Bronchial epithelial cell (primary cell): ENCODE results near the gene RPEL1. TPM values are rescaled to one million over a fixed set of nuclear protein-coding genes. Genes with fewer than 3 reads are reported as not detected.
A peak's percentile ranks its signal among the peaks of the same experiment; 100 is the strongest.
"Not testable (repeated sequence)": the region's sequence is repeated elsewhere in the genome, so short reads cannot be mapped to it uniquely, and the experiment has no call there.

Source experiments
- DNase-seq: peaks from one replicate; pipeline ENCODE4 v3.0.0-alpha.2; 2010; ENCODE audit warnings: low read depth
- FAIRE-seq: peaks from 2 replicates; lab custom pipeline; 2011; peaks lifted over from hg19 to GRCh38; lab: Jason Lieb, UNC
- H3K27me3 ChIP-seq: 2 replicates; pipeline ENCODE4 v1.5.1; 2011; ENCODE audit warnings: low read length; ENCODE audit not compliant: control insufficient read depth, insufficient read depth
- H3K36me3 ChIP-seq: 2 replicates; pipeline ENCODE4 v1.5.1; 2011; ENCODE audit warnings: low read length; ENCODE audit not compliant: control insufficient read depth, insufficient read depth
- H3K4me3 ChIP-seq: 2 replicates; pipeline ENCODE4 v1.5.1; 2011; ENCODE audit warnings: mild to moderate bottlenecking, low read depth, low read length, control low read depth
- total RNA-seq: library from RNA; depleted of rRNA; stranded (reverse); fragments of >200 nt; gene quantifications from 2 replicates; pipeline ENCODE4 v1.2.1, GENCODE V29; 2014
- TF ChIP-seq, protein P1 (sequence below): IDR thresholded peaks from 2 replicates; pipeline ENCODE4 v1.5.1; 2011; ENCODE audit warnings: mild to moderate bottlenecking, moderate library complexity, low read length, control low read depth, inconsistent platforms; ENCODE audit not compliant: insufficient read depth, severe bottlenecking

RPEL1 gene
- total RNA-seq, 1 donor from 2014 or later: under 0.01 TPM

DNA sequence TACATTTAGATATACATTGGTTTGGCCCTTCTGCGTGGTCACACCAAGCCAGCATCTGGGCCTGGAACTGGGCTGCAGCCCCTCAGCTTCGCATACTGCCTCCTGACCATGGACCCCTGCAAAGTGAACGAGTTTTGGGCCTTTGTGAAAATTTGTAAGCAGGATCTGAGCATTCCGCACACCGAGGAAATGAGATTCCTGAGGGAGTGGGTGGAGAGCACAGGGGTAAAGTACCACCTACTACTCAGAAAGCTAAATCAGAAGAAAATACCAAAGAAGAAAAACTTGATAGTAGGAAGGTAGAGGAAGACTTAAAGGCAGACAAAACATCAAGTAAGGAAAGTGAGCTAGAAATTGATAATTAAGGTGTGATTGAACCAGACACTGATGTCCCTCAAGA is 30.1 kb upstream of the RPEL1 start:
- TF ChIP-seq, protein P1, sequence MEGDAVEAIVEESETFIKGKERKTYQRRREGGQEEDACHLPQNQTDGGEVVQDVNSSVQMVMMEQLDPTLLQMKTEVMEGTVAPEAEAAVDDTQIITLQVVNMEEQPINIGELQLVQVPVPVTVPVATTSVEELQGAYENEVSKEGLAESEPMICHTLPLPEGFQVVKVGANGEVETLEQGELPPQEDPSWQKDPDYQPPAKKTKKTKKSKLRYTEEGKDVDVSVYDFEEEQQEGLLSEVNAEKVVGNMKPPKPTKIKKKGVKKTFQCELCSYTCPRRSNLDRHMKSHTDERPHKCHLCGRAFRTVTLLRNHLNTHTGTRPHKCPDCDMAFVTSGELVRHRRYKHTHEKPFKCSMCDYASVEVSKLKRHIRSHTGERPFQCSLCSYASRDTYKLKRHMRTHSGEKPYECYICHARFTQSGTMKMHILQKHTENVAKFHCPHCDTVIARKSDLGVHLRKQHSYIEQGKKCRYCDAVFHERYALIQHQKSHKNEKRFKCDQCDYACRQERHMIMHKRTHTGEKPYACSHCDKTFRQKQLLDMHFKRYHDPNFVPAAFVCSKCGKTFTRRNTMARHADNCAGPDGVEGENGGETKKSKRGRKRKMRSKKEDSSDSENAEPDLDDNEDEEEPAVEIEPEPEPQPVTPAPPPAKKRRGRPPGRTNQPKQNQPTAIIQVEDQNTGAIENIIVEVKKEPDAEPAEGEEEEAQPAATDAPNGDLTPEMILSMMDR: no peak
- no peak for DNase-seq
- FAIRE-seq: no peak

DNA sequence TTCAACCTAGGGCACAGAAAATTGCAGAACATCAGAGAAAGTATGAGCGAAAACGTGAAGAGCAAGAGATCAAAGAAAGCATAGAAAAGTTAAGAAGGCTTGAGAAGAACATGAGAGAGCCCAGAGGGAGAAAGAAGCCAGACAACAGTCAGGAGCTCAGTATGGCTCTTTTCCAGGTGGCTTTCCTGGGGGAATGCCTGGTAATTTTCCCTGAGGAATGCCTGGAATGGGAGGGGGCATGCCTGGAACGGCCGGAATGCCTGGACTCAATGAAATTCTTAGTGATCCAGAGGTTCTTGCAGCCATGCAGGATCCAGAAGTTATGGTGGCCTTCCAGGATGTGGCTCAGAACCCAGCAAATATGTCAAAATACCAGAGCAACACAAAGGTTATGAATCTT is 29.3 kb upstream of the RPEL1 start:
- H3K4me3 ChIP-seq, H3K27me3 ChIP-seq, FAIRE-seq, H3K36me3 ChIP-seq, DNase-seq: not testable (repeated sequence)

More for the DNA sequence above, 30.1 kb upstream of the RPEL1 start:
- Histone ChIP-seq H3K4me3 (no peak overlapping the region), H3K27me3 (no peaks in the 10 kb centered on the region), H3K36me3 (no peaks in the 10 kb centered on the region)

DNA sequence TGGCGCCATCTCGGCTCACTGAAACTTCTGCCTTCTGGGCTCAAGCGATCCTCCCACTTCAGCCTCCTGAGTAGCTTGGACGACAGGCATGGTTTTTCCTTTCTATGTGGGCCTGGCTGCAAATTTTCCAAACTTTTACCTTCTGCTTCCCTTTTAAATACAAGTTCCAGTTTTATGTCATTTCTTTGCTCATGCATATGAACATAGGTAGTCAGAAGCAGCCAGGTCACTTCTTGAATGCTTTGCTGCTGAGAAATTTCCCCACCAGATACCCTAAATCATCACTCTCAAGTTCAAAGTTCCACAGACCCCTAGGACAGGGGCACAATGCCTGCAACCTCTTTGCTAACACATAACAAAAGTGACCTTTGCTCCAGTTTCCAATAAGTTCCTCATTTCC is 21.6 kb upstream of the RPEL1 start:
- no peaks in the 10 kb centered on the region for H3K36me3 ChIP-seq
- no peaks in the 10 kb centered on the region for H3K27me3 ChIP-seq
- FAIRE-seq (no peak), DNase-seq (no peak)
- H3K4me3 ChIP-seq: no peak overlapping the region
- TF ChIP-seq, protein P1: no peak

DNA sequence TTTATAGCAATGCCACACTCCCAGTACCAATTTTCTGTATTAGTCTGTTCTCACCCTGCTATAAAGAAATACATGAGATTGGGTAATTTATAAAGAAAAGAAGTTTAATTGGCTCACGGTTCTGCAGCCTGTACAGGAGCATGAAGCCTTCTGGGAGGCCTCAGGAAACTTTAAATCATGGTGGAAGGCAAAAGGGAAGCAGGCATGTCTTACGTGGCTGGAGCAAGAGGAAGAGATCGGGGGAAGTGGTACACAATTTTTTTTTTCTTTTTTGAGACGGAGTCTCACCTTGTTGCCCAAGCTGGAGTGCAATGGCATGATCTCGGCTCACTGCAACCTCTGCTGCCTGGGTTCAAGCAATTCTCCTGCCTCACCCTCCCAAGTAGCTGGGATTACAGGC is 21.0 kb upstream of the RPEL1 start:
- not testable (repeated sequence) for H3K27me3 ChIP-seq, DNase-seq, FAIRE-seq, H3K4me3 ChIP-seq, H3K36me3 ChIP-seq

DNA sequence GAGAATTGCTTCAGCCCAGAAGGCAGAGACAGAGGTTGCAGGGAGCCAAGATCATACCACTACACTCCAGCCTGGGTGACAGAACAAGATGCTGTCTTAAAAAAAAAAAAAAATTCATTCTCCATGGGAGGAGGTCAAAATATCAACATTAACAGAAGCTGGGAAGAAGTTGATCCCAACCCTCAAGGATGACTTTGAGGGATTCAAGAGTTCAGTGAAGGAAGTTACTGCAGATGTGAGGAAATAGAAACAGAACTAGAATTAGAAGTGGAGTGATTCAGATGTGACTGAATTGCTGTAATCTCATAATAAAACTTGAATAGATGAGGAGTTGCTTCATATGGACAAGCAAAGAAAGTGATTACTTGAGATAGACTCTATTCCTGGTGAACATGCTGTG is 19.7 kb upstream of the RPEL1 start:
- TF ChIP-seq, protein P1: no peak
- Histone ChIP-seq H3K4me3 (no peak overlapping the region), H3K36me3 (no peaks in the 10 kb centered on the region), H3K27me3 (no peaks in the 10 kb centered on the region)
- no peak for FAIRE-seq
- peak; percentile 15 for DNase-seq

DNA sequence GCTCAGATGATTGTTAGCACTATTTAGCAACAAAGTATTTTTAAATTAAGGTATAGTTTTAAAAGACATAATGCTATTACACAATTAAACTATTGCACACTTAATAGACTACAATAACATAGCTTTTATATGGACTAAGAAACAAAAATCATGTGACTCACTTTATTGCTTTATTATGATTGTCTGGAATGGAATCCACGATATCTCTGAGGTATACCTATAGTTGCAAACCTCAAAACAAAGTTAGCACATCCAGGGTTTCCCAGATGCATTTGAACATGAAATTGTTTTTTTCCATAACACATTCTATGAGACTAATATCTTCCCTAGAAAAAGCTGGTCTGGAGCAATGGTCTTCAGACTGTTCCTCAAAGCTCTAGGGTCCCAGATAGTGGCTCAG is 18.3 kb upstream of the RPEL1 start:
- TF ChIP-seq, protein P1: no peak
- DNase-seq: peak; percentile 59
- no peaks in the 10 kb centered on the region for H3K36me3 ChIP-seq
- no peak overlapping the region for H3K4me3 ChIP-seq
- no peak for FAIRE-seq
- no peaks in the 10 kb centered on the region for H3K27me3 ChIP-seq

DNA sequence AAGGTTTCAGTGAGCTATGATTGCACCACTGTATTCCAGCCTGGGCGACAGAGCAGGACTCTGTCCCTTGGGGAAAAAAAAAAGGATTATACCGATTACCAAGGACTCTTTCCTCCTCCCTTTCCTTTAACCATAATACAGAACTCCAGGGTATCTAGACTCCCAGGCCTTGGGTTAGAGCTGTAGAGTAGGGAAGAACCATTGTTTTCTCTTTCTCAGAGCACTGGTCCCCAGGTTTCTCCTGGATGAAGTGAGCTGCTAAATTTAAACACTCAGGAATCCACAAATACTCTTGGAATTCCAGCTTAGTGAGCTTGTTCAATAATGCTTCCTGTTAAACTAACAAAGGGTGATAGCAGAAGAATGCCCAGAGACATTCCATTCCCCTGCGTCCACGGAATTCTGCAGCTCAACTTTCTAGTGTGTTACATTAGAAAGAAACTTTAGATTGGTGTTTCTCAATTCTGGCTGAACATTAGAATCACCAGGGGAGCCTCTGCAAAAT is 14.6 kb upstream of the RPEL1 start:
- no peak overlapping the region for H3K4me3 ChIP-seq
- no peaks in the 10 kb centered on the region for H3K27me3 ChIP-seq
- FAIRE-seq (no peak), DNase-seq (peak; percentile 94)
- H3K36me3 ChIP-seq: no peaks in the 10 kb centered on the region
- TF ChIP-seq, protein P1: no peak
